HCT116 (cell line): ENCODE results near the gene HOXC6. TPM values are rescaled to one million over a fixed set of nuclear protein-coding genes. Genes with fewer than 3 reads are reported as not detected.

Source experiments
- ATAC-seq: fragments of 200-7000 bp; cut with Tn5 transposase; 2 replicates; pipeline ENCODE4 v1.9.1; 2020; ENCODE audit warnings: mild to moderate bottlenecking, moderate library complexity
- BruUV-seq: library from RNA; stranded (reverse); fragments of 400-500 nt; replicated peaks from 2 replicates; lab custom pipeline; 2021; lab: Mats Ljungman, UMichigan
- CTCF ChIA-PET: fragments of 300-600 bp; sonication (Branson Sonifier 250); formaldehyde crosslinking; loops from one replicate; lab custom pipeline; 2021; ENCODE audit warnings: antibody characterized with exemption; lab: Charles Lee
- POLR2A ChIA-PET: fragments of 300-600, 350-600 bp; sonication (Branson Sonifier 250); formaldehyde crosslinking; loops from one replicate; lab custom pipeline; 2021; ENCODE audit warnings: antibody characterized with exemption; lab: Charles Lee
- RAD21 ChIA-PET, 2 experiments: fragments of 300-600 bp; sonication (Branson Sonifier 250); formaldehyde crosslinking; loops; one replicate each; lab custom pipeline; 2023; ENCODE audit warnings: low total read pairs in 2 of 2; ENCODE audit not compliant: uncharacterized antibody in 2 of 2, unreplicated experiment in 2 of 2, low non-redundant PET in 1 of 2; lab: Charles Lee
- DNase-seq: peaks from one replicate; pipeline ENCODE4 v3.0.0-alpha.2; 2010; ENCODE audit warnings: low read depth, low spot score
- H2AFZ ChIP-seq: fragments of 200-600 bp; shearing (Covaris generic), sonication (generic); 2 replicates; pipeline ENCODE4 v1.6.1; 2017; ENCODE audit warnings: low read depth, mixed run types, mixed read lengths, antibody characterized with exemption, low read length; ENCODE audit not compliant: poor library complexity, severe bottlenecking
- H3K27ac ChIP-seq: 2 replicates; pipeline ENCODE4 v1.5.1; 2012; ENCODE audit warnings: low read depth, low read length
- H3K27me3 ChIP-seq: fragments of 200-600 bp; sonication (generic); 2 replicates; pipeline ENCODE4 v1.6.1; 2016; ENCODE audit warnings: mixed run types, low read length, mixed read lengths; ENCODE audit not compliant: insufficient read depth
- H3K36me3 ChIP-seq, 2 experiments: fragments of 200-500 bp in 1 of 2; fragments of 200-600 bp in 1 of 2; sonication (Bioruptor generic) in 1 of 2; sonication (generic) in 1 of 2; 2 replicates each; pipeline versions ENCODE4 v1.5.1 to v1.6.1; 2014 to 2016; ENCODE audit warnings: low read length in 2 of 2, inconsistent platforms in 1 of 2, mixed read lengths in 1 of 2, mixed run types in 1 of 2; ENCODE audit not compliant: insufficient read depth in 2 of 2, control insufficient read depth in 1 of 2
- H3K4me1 ChIP-seq, 2 experiments: fragments of 200-600 bp in 1 of 2; sonication (generic) in 1 of 2; 2 replicates each; pipeline versions ENCODE4 v1.5.1 to v1.6.1; 2012 to 2017; ENCODE audit warnings: low read length in 2 of 2, inconsistent platforms in 1 of 2, mild to moderate bottlenecking in 1 of 2, mixed read lengths in 1 of 2, mixed run types in 1 of 2, moderate library complexity in 1 of 2; ENCODE audit not compliant: insufficient read depth in 2 of 2, control insufficient read depth in 1 of 2
- H3K4me2 ChIP-seq: fragments of 200-600 bp; sonication (generic); 2 replicates; pipeline ENCODE4 v1.6.1; 2017; ENCODE audit warnings: mixed run types, low read length, mixed read lengths
- H3K4me3 ChIP-seq, 2 experiments: fragments of 200-600 bp in 1 of 2; sonication (generic) in 1 of 2; replicated peaks in 1 of 2; 2 replicates each; pipeline ENCODE4 v1.5.1; 2011 to 2016; ENCODE audit warnings: low read length in 2 of 2, control low read depth in 1 of 2, low read depth in 1 of 2, mild to moderate bottlenecking in 1 of 2, mixed read lengths in 1 of 2, mixed run types in 1 of 2
- H3K79me2 ChIP-seq: fragments of 200-600 bp; sonication (generic); 2 replicates; pipeline ENCODE4 v1.6.1; 2017; ENCODE audit warnings: mild to moderate bottlenecking, mixed run types, low read length, moderate library complexity, mixed read lengths; ENCODE audit not compliant: insufficient read depth
- H3K9ac ChIP-seq: fragments of 200-600 bp; sonication (generic); 2 replicates; pipeline ENCODE4 v1.6.1; 2016; ENCODE audit warnings: low read length, mixed read lengths
- H3K9me2 ChIP-seq: fragments of 200-600 bp; sonication (generic), shearing (Covaris generic); 2 replicates; pipeline ENCODE4 v1.6.1; 2017; ENCODE audit warnings: mixed run types, mild to moderate bottlenecking, moderate library complexity; ENCODE audit not compliant: insufficient read depth
- H3K9me3 ChIP-seq, 2 experiments: fragments of 200-500 bp in 1 of 2; fragments of 200-600 bp in 1 of 2; sonication (Bioruptor generic) in 1 of 2; sonication (generic) in 1 of 2; 2 replicates each; pipeline ENCODE4 v1.6.1; 2014 to 2017; ENCODE audit warnings: low read length in 2 of 2, mixed read lengths in 2 of 2, inconsistent platforms in 1 of 2, low read depth in 1 of 2, mild to moderate bottlenecking in 1 of 2, mixed run types in 1 of 2, moderate library complexity in 1 of 2; ENCODE audit not compliant: control insufficient read depth in 1 of 2, insufficient read depth in 1 of 2
- H4K20me1 ChIP-seq: fragments of 200-600 bp; sonication (generic), shearing (Covaris generic); 2 replicates; pipeline ENCODE4 v1.6.1; 2017; ENCODE audit warnings: mixed run types, mild to moderate bottlenecking, moderate library complexity; ENCODE audit not compliant: insufficient read depth
- CBX3 ChIP-seq: IDR thresholded peaks from 2 replicates; pipeline ENCODE4 v1.6.1; 2012; ENCODE audit warnings: low read depth
- CEBPB ChIP-seq: IDR thresholded peaks from 2 replicates; pipeline ENCODE4 v1.6.1; 2012; ENCODE audit warnings: low read depth
- ELF1 ChIP-seq: IDR thresholded peaks from 2 replicates; pipeline ENCODE4 v1.6.1; 2012; ENCODE audit warnings: low read depth, borderline replicate concordance
- POLR2AphosphoS5 ChIP-seq: IDR thresholded peaks from 2 replicates; pipeline ENCODE4 v1.6.1; 2011; ENCODE audit warnings: mild to moderate bottlenecking, low read depth, low read length, moderate library complexity
- REST ChIP-seq: IDR thresholded peaks from 2 replicates; pipeline ENCODE4 v1.6.1; 2012; ENCODE audit warnings: low read depth
- SP1 ChIP-seq: IDR thresholded peaks from 2 replicates; pipeline ENCODE4 v1.6.1; 2012; ENCODE audit warnings: low read depth
- TCF7L2 ChIP-seq: IDR thresholded peaks from 2 replicates; pipeline ENCODE4 v1.7.0; 2011; ENCODE audit warnings: borderline replicate concordance, inconsistent platforms; ENCODE audit not compliant: insufficient read depth, insufficient read length; ENCODE audit errors: extremely low read depth
- intact Hi-C: fragments of 100-400 bp; cut with micrococcal nuclease; formaldehyde crosslinking; loops from 2 replicates; pipeline ENCODE4 v1.10.0; 2022
- total RNA-seq: library from RNA; stranded (reverse); gene quantifications from one replicate; pipeline ENCODE4 v1.2.1, GENCODE V29; 2021; ENCODE audit not compliant: unreplicated experiment

Gene HOXC6
- total RNA-seq, 1 experiment from 2014 or later = 3.1 TPM

- Histone ChIP-seq H3K79me2 (no peaks in the 10 kb centered on the region), H3K9ac (no peak overlapping the region), H3K4me2 (no peak overlapping the region), H4K20me1 (no peaks in the 10 kb centered on the region), H3K27ac (no peak overlapping the region), H3K27me3 (no peaks in the 10 kb centered on the region), H3K9me3 (no peaks in the 10 kb centered on the region), H3K4me1 (peaks cover 0 to 3% of the 10 kb centered on the region in 2 experiments; a peak in 1 of 4 replicates), H3K9me2 (no peaks in the 10 kb centered on the region), H2AFZ (no peak overlapping the region), H3K4me3 (no peak overlapping the region), H3K36me3 (no peaks in the 10 kb centered on the region)
- RAD21 ChIA-PET = no interaction called here
- no peak for ATAC-seq
- TF ChIP-seq POLR2AphosphoS5 = no peak
- no peak for TF ChIP-seq CEBPB
- TF ChIP-seq CBX3 = no peak
- BruUV-seq = no TSS peak
- CTCF ChIA-PET = interaction anchor here (1.0 kb wide), 1 partner anchor 27 kb away, joined by 3 read pairs; no protein-coding TSS in a partner anchor
- POLR2A ChIA-PET = no interaction called here
- no peak for DNase-seq
- intact Hi-C loops = no loop called here
Observed at GRCh38 chr12:54044425-54045103, 16.3 kb downstream of the HOXC6 start.

GRCh38 chr12:54045401-54045800 is 17.2 kb downstream of the HOXC6 start:
- H3K4me2 ChIP-seq = no peak overlapping the region
- H3K9me3 ChIP-seq = no peaks in the 10 kb centered on the region
- POLR2A ChIA-PET = no interaction called here
- DNase-seq (no peak), ATAC-seq (no peak)
- no peaks in the 10 kb centered on the region for H3K9me2 ChIP-seq
- H3K4me3 ChIP-seq = no peak overlapping the region
- peaks cover 0 to under 1% of the 10 kb centered on the region in 2 experiments; a peak in 1 of 4 replicates for H3K4me1 ChIP-seq
- H3K9ac ChIP-seq = no peak overlapping the region
- H3K27ac ChIP-seq = no peak overlapping the region
- H2AFZ ChIP-seq = no peak overlapping the region
- intact Hi-C loops = no loop called here
- H4K20me1 ChIP-seq = no peaks in the 10 kb centered on the region
- BruUV-seq = no TSS peak
- no peaks in the 10 kb centered on the region for H3K79me2 ChIP-seq
- RAD21 ChIA-PET = no interaction called here
- H3K36me3 ChIP-seq = no peaks in the 10 kb centered on the region
- TF ChIP-seq TCF7L2 (no peak), CBX3 (no peak), REST (no peak), SP1 (no peak), ELF1 (no peak)
- no peaks in the 10 kb centered on the region for H3K27me3 ChIP-seq
- CTCF ChIA-PET = interaction anchor here (1.0 kb wide), 1 partner anchor 28 kb away, joined by 3 read pairs; no protein-coding TSS in a partner anchor
